Erythroblast (primary cell): ENCODE results near the gene NDUFS6.

Source experiments
- GATA1 ChIP-seq: IDR thresholded peaks from 2 replicates; pipeline ENCODE4 v1.6.1; 2011; ENCODE audit warnings: low read depth, mild to moderate bottlenecking, control low read depth, low read length, moderate library complexity
- POLR2A ChIP-seq: IDR thresholded peaks from 2 replicates; pipeline ENCODE4 v1.6.1; 2011; ENCODE audit warnings: mild to moderate bottlenecking, low read length

- TF ChIP-seq POLR2A (no peak), GATA1 (no peak)
These were observed 5.7 kb upstream of the NDUFS6 start for GRCh38 chr5:1795506-1795905.
